Activated naive CD8-positive, alpha-beta T cell treated with anti-CD3 and anti-CD28 coated beads for 36 hours (primary cell): ENCODE results near the gene COPS2. TPM values are rescaled to one million over a fixed set of nuclear protein-coding genes. Genes with fewer than 3 reads are reported as not detected.
A peak's percentile ranks its signal among the peaks of the same experiment; 100 is the strongest.

Experiments
- DNase-seq: peaks from one replicate; pipeline ENCODE4 v3.0.0; 2021
- H3K27ac Mint-ChIP-seq: one replicate; pipeline ENCODE4 v1.8.0; 2022; ENCODE audit warnings: mild to moderate bottlenecking, moderate library complexity, mixed read lengths
- H3K27me3 Mint-ChIP-seq: one replicate; pipeline ENCODE4 v1.8.0; 2022; ENCODE audit warnings: mild to moderate bottlenecking, mixed read lengths
- H3K36me3 Mint-ChIP-seq: one replicate; pipeline ENCODE4 v1.8.0; 2021; ENCODE audit warnings: mild to moderate bottlenecking, mixed read lengths
- H3K4me1 Mint-ChIP-seq: one replicate; pipeline ENCODE4 v1.8.0; 2021; ENCODE audit warnings: mixed read lengths
- H3K4me3 Mint-ChIP-seq: one replicate; pipeline ENCODE4 v1.8.0; 2022; ENCODE audit warnings: mild to moderate bottlenecking, moderate library complexity, mixed read lengths
- H3K9me3 Mint-ChIP-seq: one replicate; pipeline ENCODE4 v1.8.0; 2022; ENCODE audit warnings: mixed read lengths
- total RNA-seq, 2 experiments: library from RNA; stranded (reverse); gene quantifications; one replicate each; pipeline ENCODE4 v1.2.3, GENCODE V29; 2021

COPS2 gene
- total RNA-seq, 2 experiments from 2014 or later: 109 to 113 TPM

DNA sequence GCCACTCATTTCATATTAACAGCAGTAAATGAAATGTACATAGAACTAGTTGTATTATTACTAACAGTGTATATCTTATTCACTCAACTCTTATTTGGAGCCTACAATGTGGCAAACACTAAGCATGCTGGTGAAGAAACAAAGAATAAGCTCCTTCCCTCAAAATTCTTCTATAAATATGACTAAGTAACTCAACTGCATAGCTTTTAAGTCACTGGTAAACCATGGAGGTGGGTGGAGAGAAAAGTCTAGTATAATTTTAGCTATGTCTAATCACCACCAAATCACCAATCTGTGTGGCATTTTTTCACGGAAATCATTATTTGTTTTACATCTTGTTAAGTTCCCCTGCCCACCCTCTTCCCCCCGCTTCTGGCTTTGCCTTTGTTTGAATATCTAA lies 17.5 kb downstream of the COPS2 start:
- no peak overlapping the region for H3K27ac Mint-ChIP-seq
- DNase-seq: no peak
- no peak overlapping the region for H3K4me3 Mint-ChIP-seq
- H3K27me3 Mint-ChIP-seq: no peaks in the 10 kb centered on the region
- peaks cover 17% of the 10 kb centered on the region for H3K36me3 Mint-ChIP-seq
- H3K9me3 Mint-ChIP-seq: no peaks in the 10 kb centered on the region
- peaks cover 17% of the 10 kb centered on the region for H3K4me1 Mint-ChIP-seq

- DNase-seq: no peak
- Mint-ChIP-seq H3K36me3 (peaks cover 16% of the 10 kb centered on the region), H3K4me1 (peaks cover 14% of the 10 kb centered on the region), H3K9me3 (no peaks in the 10 kb centered on the region), H3K27ac (peak overlapping the region; percentile 56), H3K4me3 (no peak overlapping the region), H3K27me3 (no peaks in the 10 kb centered on the region)
Observed at GRCh38 chr15:49135911-49136310, 19.5 kb downstream of the COPS2 start.

DNA sequence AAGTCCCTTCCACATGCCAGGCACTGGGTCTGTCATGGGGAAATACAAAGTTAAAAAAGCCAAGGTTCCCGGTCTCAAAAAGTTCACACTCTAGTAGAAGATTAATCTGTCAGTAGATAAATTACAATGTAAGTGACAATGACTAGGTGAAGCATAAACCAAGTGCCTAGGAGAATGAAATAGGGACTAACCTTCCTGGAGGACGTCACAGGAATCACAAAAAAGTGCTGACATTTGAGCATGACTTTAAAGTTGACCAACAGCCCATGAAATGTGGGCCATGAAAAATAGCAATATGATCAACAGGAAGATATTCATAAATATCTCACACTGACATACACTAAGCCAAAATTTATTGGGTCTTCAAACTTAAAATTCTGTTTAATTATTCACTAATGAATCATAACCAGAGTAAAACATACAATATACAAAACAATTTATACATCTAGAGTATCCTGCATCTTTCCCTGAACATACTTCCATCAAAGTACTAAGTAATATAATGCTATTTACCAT lies 20.0 kb downstream of the COPS2 start:
- Mint-ChIP-seq H3K27ac (peak overlapping the region; percentile 56), H3K4me3 (no peak overlapping the region), H3K9me3 (no peaks in the 10 kb centered on the region), H3K36me3 (peaks cover 13% of the 10 kb centered on the region), H3K27me3 (no peaks in the 10 kb centered on the region), H3K4me1 (peaks cover 11% of the 10 kb centered on the region)
- DNase-seq: no peak

GRCh38 chr15:49134683-49135341 lies 20.6 kb downstream of the COPS2 start:
- DNase-seq: no peak
- Mint-ChIP-seq H3K4me1 (peaks cover 11% of the 10 kb centered on the region), H3K4me3 (no peak overlapping the region), H3K27ac (peak overlapping the region; percentile 56), H3K36me3 (peaks cover 13% of the 10 kb centered on the region), H3K27me3 (no peaks in the 10 kb centered on the region), H3K9me3 (no peaks in the 10 kb centered on the region)

DNA sequence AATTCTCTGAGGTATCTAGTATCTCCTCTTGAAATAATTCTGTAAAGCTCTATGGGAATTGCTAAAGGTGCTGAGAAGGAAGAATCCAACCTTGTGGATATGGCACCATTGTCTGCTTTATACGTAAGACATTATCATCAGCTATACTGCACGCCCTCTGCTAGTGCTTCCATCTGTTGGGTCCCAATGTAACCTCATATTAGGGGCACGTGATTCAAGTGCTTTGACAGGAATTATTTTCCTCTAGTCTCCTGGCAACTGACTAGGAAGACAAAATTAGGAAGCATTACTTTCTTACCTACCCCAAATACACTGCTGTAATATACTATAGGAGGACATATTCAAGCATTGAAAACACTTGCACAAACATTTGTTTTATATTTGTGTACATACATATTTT lies 24.0 kb downstream of the COPS2 start:
- H3K36me3 Mint-ChIP-seq: peaks cover 17% of the 10 kb centered on the region

DNA sequence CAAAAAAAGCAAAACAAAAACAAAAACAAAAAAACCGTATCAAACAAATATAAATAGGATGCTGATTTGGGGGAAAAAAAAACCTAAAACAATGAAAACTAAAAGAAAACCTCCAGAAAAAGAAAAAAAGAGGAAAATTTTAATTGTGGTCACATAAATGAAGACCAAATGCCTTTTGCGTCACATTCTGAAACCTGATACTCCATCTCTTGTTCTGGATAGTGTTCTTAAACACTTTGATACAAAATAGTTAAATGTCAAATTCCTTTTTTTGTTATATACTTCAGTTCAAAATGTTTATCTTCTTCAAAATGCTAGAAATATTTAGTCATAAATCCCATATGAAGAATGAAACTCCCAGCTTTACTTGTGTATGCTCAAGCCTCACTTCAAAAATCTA lies 31.0 kb downstream of the COPS2 start:
- Mint-ChIP-seq H3K36me3 (peaks cover 6% of the 10 kb centered on the region), H3K9me3 (no peaks in the 10 kb centered on the region), H3K27ac (no peak overlapping the region), H3K4me1 (peaks cover 2% of the 10 kb centered on the region), H3K4me3 (no peak overlapping the region), H3K27me3 (no peaks in the 10 kb centered on the region)
- no peak for DNase-seq

More for the DNA sequence above, 24.0 kb downstream of the COPS2 start:
- Mint-ChIP-seq H3K4me3 (no peak overlapping the region), H3K4me1 (peaks cover 9% of the 10 kb centered on the region), H3K27me3 (no peaks in the 10 kb centered on the region), H3K27ac (no peak overlapping the region), H3K9me3 (no peaks in the 10 kb centered on the region)
- DNase-seq: no peak

GRCh38 chr15:49122541-49123062 lies 32.8 kb downstream of the COPS2 start:
- Mint-ChIP-seq H3K4me1 (peaks cover 2% of the 10 kb centered on the region), H3K36me3 (peaks cover 2% of the 10 kb centered on the region)
- no peak for DNase-seq

DNA sequence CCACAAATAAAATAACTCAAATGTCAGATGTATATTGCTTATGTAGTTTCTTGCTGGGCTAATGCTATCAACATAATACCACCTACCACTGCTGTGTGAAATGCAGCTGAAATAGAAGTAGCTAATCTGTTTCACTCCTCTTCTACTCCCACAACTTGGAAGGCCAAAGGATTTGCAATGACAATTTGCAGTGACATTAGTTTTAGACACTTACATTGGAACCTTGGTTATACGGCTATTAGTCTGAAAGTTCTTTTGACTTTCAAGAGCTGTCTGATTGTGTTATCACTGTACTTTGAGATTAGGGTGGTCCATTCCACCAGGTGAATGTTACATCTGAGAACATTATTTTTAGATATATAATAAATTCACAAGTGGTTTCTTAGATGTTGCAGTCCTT lies 33.5 kb downstream of the COPS2 start:
- Mint-ChIP-seq H3K4me3 (no peak overlapping the region), H3K9me3 (no peaks in the 10 kb centered on the region), H3K27ac (no peak overlapping the region), H3K27me3 (no peaks in the 10 kb centered on the region), H3K36me3 (peaks cover 2% of the 10 kb centered on the region), H3K4me1 (peaks cover 2% of the 10 kb centered on the region)
- no peak for DNase-seq

More at GRCh38 chr15:49122541-49123062, 32.8 kb downstream of the COPS2 start:
- Mint-ChIP-seq H3K27me3 (no peaks in the 10 kb centered on the region), H3K4me3 (no peak overlapping the region), H3K27ac (no peak overlapping the region), H3K9me3 (no peaks in the 10 kb centered on the region)

DNA sequence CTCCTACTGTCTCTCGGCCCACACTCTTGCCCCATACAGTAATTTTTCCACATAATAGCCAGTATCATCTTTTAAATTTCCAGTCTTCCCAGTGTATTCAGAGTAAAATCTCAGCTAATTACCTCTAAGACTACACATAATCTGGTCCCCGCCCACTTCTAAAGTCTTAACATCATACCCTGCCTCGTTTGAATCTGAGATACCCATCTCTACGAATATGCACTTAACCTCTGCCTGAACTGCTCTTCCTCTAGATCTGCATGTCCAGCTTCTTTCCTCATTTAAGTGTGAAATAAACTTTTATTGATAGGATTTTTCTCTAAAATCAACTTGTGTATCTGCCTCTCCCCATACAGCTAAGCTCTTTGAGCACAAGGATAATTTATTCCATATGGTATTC lies 34.6 kb downstream of the COPS2 start:
- no peaks in the 10 kb centered on the region for H3K9me3 Mint-ChIP-seq
- no peak overlapping the region for H3K27ac Mint-ChIP-seq
- H3K4me1 Mint-ChIP-seq: peaks cover 2% of the 10 kb centered on the region
- H3K4me3 Mint-ChIP-seq: no peak overlapping the region
- H3K27me3 Mint-ChIP-seq: no peaks in the 10 kb centered on the region
- DNase-seq: no peak
- peaks cover 10% of the 10 kb centered on the region for H3K36me3 Mint-ChIP-seq

- Mint-ChIP-seq H3K36me3 (peaks cover 45% of the 10 kb centered on the region), H3K27ac (no peak overlapping the region), H3K4me3 (no peak overlapping the region), H3K9me3 (peaks cover 11% of the 10 kb centered on the region), H3K4me1 (no peaks in the 10 kb centered on the region), H3K27me3 (no peaks in the 10 kb centered on the region)
- DNase-seq: no peak
Observed at GRCh38 chr15:49116108-49116857, 39.1 kb downstream of the COPS2 start.

- no peak for DNase-seq
- no peak overlapping the region for H3K27ac Mint-ChIP-seq
- peaks cover 12% of the 10 kb centered on the region for H3K9me3 Mint-ChIP-seq
- H3K4me1 Mint-ChIP-seq: no peaks in the 10 kb centered on the region
- H3K36me3 Mint-ChIP-seq: peaks cover 52% of the 10 kb centered on the region
- H3K27me3 Mint-ChIP-seq: no peaks in the 10 kb centered on the region
- no peak overlapping the region for H3K4me3 Mint-ChIP-seq
Observed at GRCh38 chr15:49115062-49115461, 40.3 kb downstream of the COPS2 start.

DNA sequence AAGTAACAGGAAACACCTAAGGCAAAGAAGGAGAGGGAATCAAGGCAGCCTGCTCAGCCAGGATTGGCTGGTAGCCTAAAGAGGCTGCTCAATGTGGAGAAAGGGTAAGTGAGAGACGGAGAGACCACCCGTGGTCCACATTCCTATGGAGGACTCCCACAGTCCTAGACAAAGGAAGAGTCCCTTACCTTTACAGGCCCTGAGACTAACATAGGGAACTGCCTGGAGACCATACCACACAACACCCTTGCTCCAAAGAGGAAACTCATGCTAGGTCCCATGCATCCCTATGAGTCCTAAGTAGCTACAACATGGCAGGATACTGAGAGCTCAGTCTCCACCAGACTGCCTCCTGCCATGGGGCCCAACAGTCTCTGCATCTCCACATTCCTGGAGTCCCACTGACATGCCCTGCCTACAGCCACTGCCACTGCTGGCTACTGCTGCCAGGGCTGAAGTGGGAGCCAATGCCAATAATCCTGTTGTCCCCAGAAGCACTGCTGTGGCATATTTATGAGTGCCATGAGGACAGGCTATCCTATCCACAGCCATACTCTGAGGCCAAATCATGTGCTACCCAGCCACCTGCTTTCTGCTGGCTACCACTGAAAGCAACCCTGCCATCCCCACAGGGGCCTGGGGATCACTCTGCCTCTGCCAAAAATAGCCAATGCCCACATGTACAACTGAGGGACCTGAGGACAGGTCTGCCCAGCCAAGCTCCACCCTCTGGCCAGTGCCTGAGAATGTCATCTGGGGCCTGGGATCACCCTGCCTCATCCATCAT lies 45.0 kb downstream of the COPS2 start:
- H3K4me3 Mint-ChIP-seq: no peak overlapping the region
- no peak overlapping the region for H3K27ac Mint-ChIP-seq
- H3K36me3 Mint-ChIP-seq: peaks cover 47% of the 10 kb centered on the region
- DNase-seq: no peak
- H3K9me3 Mint-ChIP-seq: peaks cover 12% of the 10 kb centered on the region
- H3K27me3 Mint-ChIP-seq: no peaks in the 10 kb centered on the region
- no peaks in the 10 kb centered on the region for H3K4me1 Mint-ChIP-seq

GRCh38 chr15:49103002-49103401 lies 52.4 kb downstream of the COPS2 start:
- no peaks in the 10 kb centered on the region for H3K9me3 Mint-ChIP-seq
- H3K27me3 Mint-ChIP-seq: no peaks in the 10 kb centered on the region
- H3K4me1 Mint-ChIP-seq: no peaks in the 10 kb centered on the region
- H3K27ac Mint-ChIP-seq: no peak overlapping the region
- no peak overlapping the region for H3K4me3 Mint-ChIP-seq
- H3K36me3 Mint-ChIP-seq: peaks cover 12% of the 10 kb centered on the region
- no peak for DNase-seq

DNA sequence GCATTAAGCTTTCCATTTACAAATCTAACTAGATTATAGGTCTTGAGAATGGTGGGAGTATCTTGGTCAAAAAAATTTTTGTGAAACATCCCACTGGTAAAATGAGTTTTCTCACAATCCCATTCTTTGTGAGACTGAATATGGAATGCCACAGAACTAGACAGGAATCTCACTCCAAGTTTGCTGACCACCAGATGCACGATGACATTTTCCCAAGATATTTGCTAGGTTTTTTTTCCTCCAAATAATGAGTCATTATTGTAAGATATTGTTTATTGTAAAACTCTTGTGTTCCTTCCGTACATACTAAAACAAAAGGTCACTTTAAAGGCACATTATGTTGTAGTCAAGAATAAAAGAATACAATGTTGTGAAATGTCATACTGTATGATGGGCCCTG lies 53.9 kb downstream of the COPS2 start:
- Mint-ChIP-seq H3K27ac (no peak overlapping the region), H3K9me3 (no peaks in the 10 kb centered on the region), H3K4me1 (no peaks in the 10 kb centered on the region), H3K36me3 (peaks cover 15% of the 10 kb centered on the region), H3K27me3 (no peaks in the 10 kb centered on the region), H3K4me3 (no peak overlapping the region)
- no peak for DNase-seq
